Nephron progenitor cell (in vitro differentiated cells): ENCODE data around the gene SREBF1.

ENCODE experiments used
- DNase-seq: peaks from one replicate; pipeline ENCODE4 v3.0.0; 2021
- H3K27ac Mint-ChIP-seq: 2 replicates; pipeline ENCODE4 v1.8.0; 2021; ENCODE audit warnings: mild to moderate bottlenecking, moderate library complexity, mixed read lengths
- H3K27me3 Mint-ChIP-seq: 2 replicates; pipeline ENCODE4 v1.8.0; 2021; ENCODE audit warnings: mild to moderate bottlenecking, low read depth, mixed read lengths; ENCODE audit not compliant: poor library complexity
- H3K36me3 Mint-ChIP-seq: 2 replicates; pipeline ENCODE4 v1.8.0; 2021; ENCODE audit warnings: low read depth, mixed read lengths
- H3K4me1 Mint-ChIP-seq: 2 replicates; pipeline ENCODE4 v1.8.0; 2021; ENCODE audit warnings: mixed read lengths
- H3K4me3 Mint-ChIP-seq: 2 replicates; pipeline ENCODE4 v1.8.0; 2021; ENCODE audit warnings: mild to moderate bottlenecking, moderate library complexity, mixed read lengths
- H3K9me3 Mint-ChIP-seq: 2 replicates; pipeline ENCODE4 v1.8.0; 2021; ENCODE audit warnings: mild to moderate bottlenecking, moderate library complexity, mixed read lengths
- CTCF ChIP-seq: fragments of 200-600 bp; sonication (generic); IDR thresholded peaks from 2 replicates; pipeline ENCODE4 v1.5.0; 2021; ENCODE audit warnings: antibody characterized with exemption

SREBF1 gene

GRCh38 chr17:17849147-17849820 lies 12.5 kb upstream of the SREBF1 start:
- Mint-ChIP-seq H3K36me3 (no peaks in the 10 kb centered on the region), H3K27ac (no peak overlapping the region), H3K4me1 (peaks cover 74% of the 10 kb centered on the region), H3K9me3 (no peaks in the 10 kb centered on the region), H3K27me3 (peaks cover 13% of the 10 kb centered on the region), H3K4me3 (no peak overlapping the region)
- TF ChIP-seq CTCF: no peak
- no peak for DNase-seq

GRCh38 chr17:17848311-17849082 lies 11.7 kb upstream of the SREBF1 start:
- H3K9me3 Mint-ChIP-seq: no peaks in the 10 kb centered on the region
- no peak overlapping the region for H3K4me3 Mint-ChIP-seq
- no peak for DNase-seq
- H3K4me1 Mint-ChIP-seq: peaks cover 68% of the 10 kb centered on the region
- H3K27me3 Mint-ChIP-seq: peaks cover 13% of the 10 kb centered on the region
- H3K27ac Mint-ChIP-seq: no peak overlapping the region
- no peak for TF ChIP-seq CTCF
- no peaks in the 10 kb centered on the region for H3K36me3 Mint-ChIP-seq

- Mint-ChIP-seq H3K4me3 (no peak overlapping the region), H3K27me3 (peaks cover 13% of the 10 kb centered on the region), H3K27ac (no peak overlapping the region), H3K9me3 (no peaks in the 10 kb centered on the region), H3K36me3 (no peaks in the 10 kb centered on the region), H3K4me1 (peaks cover 62% of the 10 kb centered on the region)
- no peak for DNase-seq
- TF ChIP-seq CTCF: no peak
These were observed 10.9 kb upstream of the SREBF1 start for GRCh38 chr17:17847726-17848125.

- Mint-ChIP-seq H3K27me3 (peaks cover 10% of the 10 kb centered on the region), H3K27ac (peak overlapping the region; percentile 54), H3K36me3 (no peaks in the 10 kb centered on the region), H3K4me1 (peaks cover 60% of the 10 kb centered on the region), H3K9me3 (no peaks in the 10 kb centered on the region), H3K4me3 (no peak overlapping the region)
- no peak for TF ChIP-seq CTCF
- no peak for DNase-seq
These were observed 10.4 kb upstream of the SREBF1 start for GRCh38 chr17:17847118-17847689.

- TF ChIP-seq CTCF: no peak
- Mint-ChIP-seq H3K4me3 (no peak overlapping the region), H3K36me3 (no peaks in the 10 kb centered on the region), H3K9me3 (no peaks in the 10 kb centered on the region), H3K27me3 (peaks cover 8% of the 10 kb centered on the region), H3K27ac (no peak overlapping the region), H3K4me1 (peaks cover 55% of the 10 kb centered on the region)
- DNase-seq: no peak
These were observed 9.9 kb upstream of the SREBF1 start for GRCh38 chr17:17846645-17847044.
